Body of pancreas (tissue), 4 donors: ENCODE results near the gene EFNA5. TPM values are rescaled to one million over a fixed set of nuclear protein-coding genes. Genes with fewer than 3 reads are reported as not detected.

Source experiments
- ATAC-seq: fragments of 150-250 bp; one replicate; pipeline ENCODE4 v1.9.1; 2016
- DNase-seq, 4 donors: peaks; one replicate each; pipeline ENCODE4 v3.0.0-alpha.2; 2019
- H3K27ac ChIP-seq, 4 donors: fragments of 200-600 bp; sonication (generic); 1 replicate in 3 of 4; 2 replicates in 1 of 4; pipeline versions ENCODE4 v1.5.1 to v1.6.1; 2016 to 2019; ENCODE audit warnings: mild to moderate bottlenecking in 1 of 4, mixed read lengths in 1 of 4, moderate library complexity in 1 of 4
- H3K27me3 ChIP-seq, 2 donors: fragments of 200-600 bp; sonication (generic); one replicate each; pipeline ENCODE4 v1.6.0; 2016; ENCODE audit warnings: mild to moderate bottlenecking in 1 of 2
- H3K36me3 ChIP-seq, 2 donors: fragments of 200-600 bp; sonication (generic); replicated peaks in 1 of 2; 2 replicates each; pipeline ENCODE4 v1.5.1; 2016; ENCODE audit warnings: low read depth in 2 of 2; ENCODE audit not compliant: insufficient read depth in 1 of 2
- H3K4me1 ChIP-seq: fragments of 200-600 bp; sonication (generic); one replicate; pipeline ENCODE4 v1.6.0; 2016
- H3K4me3 ChIP-seq, 2 donors: fragments of 200-600 bp; sonication (generic); 1 replicate in 1 of 2; 2 replicates in 1 of 2; pipeline ENCODE4 v1.5.1; 2016 to 2019
- H3K9me3 ChIP-seq, 3 donors: fragments of 200-600 bp; sonication (generic); 1 replicate in 2 of 3; 2 replicates in 1 of 3; pipeline ENCODE4 v1.5.1; 2016
- CTCF ChIP-seq, 7 experiments: fragments of 450-650 bp in 4 of 7; fragments of 200-600 bp in 3 of 7; sonication (generic) in 3 of 7; IDR thresholded peaks; one replicate each; pipeline ENCODE4 v1.5.1; 2016 to 2019; ENCODE audit warnings: antibody characterized with exemption in 7 of 7
- POLR2A ChIP-seq, 3 donors: fragments of 450-650 bp; IDR thresholded peaks; one replicate each; pipeline ENCODE4 v1.6.1; 2016; ENCODE audit warnings: antibody characterized with exemption in 3 of 3, mild to moderate bottlenecking in 2 of 3
- WGBS, 2 donors: methylation state at CpG; one replicate each; pipeline ENCODE4 v1.1.5; 2017; 5-methylcytosine and 5-hydroxymethylcytosine counted together
- intact Hi-C: fragments of 100-400 bp; cut with DNase I; formaldehyde crosslinking; loops from one replicate; pipeline ENCODE4 v1.15.1; 2023
- total RNA-seq, 2 donors: library from RNA; depleted of rRNA; stranded (reverse); fragments of >200 nt; gene quantifications; one replicate each; pipeline ENCODE4 v1.1.0, GENCODE V29; 2016

The EFNA5 gene
- total RNA-seq, 2 donors from 2014 or later: 1.3 to 3.4 TPM

- intact Hi-C loops: no loop called here
- Histone ChIP-seq H3K4me3 (no peak overlapping the region), H3K4me1 (no peaks in the 10 kb centered on the region), H3K36me3 (no peaks in the 10 kb centered on the region), H3K27me3 (no peaks in the 10 kb centered on the region), H3K27ac (no peak overlapping the region), H3K9me3 (no peaks in the 10 kb centered on the region)
- TF ChIP-seq POLR2A (IDR thresholded peaks at IDR 0.05) (no peak), CTCF (IDR thresholded peaks at IDR 0.05) (no peak)
- no peak for ATAC-seq
- WGBS, 2 donors: 75 to 79% methylated on average over 9 of the region's 9 CpGs
- no peak for DNase-seq
These were observed 297.0 kb downstream of the EFNA5 start for GRCh38 chr5:107373549-107374263.

DNA sequence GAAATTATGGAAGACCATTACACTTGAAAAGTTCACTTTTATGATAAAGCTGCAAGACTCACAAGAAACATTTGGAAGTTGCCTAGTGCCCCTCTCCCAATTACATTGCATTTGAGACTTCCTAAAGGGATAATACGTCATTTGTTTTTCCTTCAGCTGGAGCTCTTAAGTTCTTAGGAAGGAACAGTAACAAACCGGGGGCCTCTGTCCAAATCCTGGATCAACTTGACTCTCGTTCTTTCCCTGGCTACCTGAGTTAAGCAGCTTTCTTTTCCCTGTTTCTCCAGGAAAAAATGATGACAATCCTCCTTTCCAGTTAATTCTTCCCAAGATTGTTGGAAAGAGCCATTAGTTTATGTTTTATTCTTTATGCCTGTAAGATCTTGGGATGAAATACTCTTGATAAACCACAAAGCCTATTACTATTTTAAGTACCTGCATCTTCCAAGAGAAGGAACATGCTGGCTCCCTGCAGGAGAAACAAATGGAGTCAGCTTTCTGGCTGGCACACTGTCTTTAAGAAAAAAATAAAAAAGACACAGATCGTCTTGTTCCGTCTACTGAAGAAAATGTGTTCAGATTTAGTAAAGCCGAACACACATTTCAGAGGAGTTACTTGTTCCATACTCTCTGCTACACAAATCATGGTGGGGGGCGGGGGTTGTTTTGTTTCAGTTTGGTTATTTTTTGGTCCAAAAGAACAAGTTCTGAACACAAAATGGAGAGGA lies 297.9 kb downstream of the EFNA5 start:
- ATAC-seq: no peak
- DNase-seq: no peak
- Histone ChIP-seq H3K4me3 (no peak overlapping the region), H3K27me3 (no peaks in the 10 kb centered on the region), H3K4me1 (no peaks in the 10 kb centered on the region), H3K36me3 (no peaks in the 10 kb centered on the region), H3K9me3 (no peaks in the 10 kb centered on the region), H3K27ac (no peak overlapping the region)
- TF ChIP-seq POLR2A (IDR thresholded peaks at IDR 0.05): no peak
- no peak for TF ChIP-seq CTCF (IDR thresholded peaks at IDR 0.05)
- intact Hi-C loops: no loop called here
- WGBS, 2 donors: 67 to 71% methylated on average over 7 of the region's 7 CpGs

DNA sequence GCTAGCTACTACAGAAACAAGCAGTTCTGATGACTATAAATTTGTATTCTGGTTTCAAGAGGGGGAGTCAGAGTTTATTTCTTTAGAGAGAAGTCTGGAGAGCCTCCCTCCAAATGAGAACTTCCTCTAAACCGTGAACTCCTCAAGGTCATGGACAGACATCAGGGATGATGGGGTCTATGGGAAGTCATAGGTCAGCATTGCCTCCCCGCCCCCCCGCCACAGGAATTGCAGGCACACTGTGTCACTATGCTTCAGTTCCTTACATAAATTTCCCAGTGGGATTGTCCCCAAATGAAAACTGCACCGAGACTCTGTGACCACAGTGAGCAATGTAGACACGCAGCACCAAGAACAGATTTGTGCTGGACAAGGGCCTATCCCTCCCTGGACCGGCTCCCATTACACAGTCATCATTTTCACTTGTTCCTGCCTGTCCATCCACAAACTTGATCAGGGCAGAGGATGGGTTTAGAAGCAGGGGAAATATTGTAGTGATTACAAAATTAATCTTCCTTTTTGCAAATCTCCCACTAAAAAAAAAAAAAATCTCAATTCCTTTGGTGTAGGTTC lies 300.3 kb downstream of the EFNA5 start:
- WGBS, 2 donors: 74 to 81% methylated on average over 5 to 6 of the region's 6 CpGs
- intact Hi-C loops: no loop called here
- TF ChIP-seq CTCF (IDR thresholded peaks at IDR 0.05): no peak
- no peak for TF ChIP-seq POLR2A (IDR thresholded peaks at IDR 0.05)

DNA sequence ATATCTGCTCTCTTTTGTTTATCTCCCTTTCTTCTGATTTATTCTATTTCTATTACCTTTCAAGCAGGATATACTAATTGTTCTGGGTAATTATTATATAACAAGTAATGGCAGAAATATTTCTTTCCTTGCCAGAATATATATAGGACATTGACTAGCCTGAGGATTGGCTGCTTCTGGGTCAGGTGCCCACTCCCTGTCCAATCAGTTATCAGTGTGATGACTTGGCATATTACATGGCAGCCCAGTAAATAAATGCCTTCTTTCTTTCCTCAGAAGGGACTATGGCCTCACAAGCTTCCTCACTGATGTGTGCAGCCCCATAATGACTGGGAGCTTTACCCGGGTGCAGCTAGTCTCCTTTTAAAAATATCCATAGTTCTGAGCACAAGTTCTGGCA lies 301.1 kb downstream of the EFNA5 start:
- no peaks in the 10 kb centered on the region for H3K9me3 ChIP-seq
- H3K36me3 ChIP-seq: no peaks in the 10 kb centered on the region
- H3K4me1 ChIP-seq: no peaks in the 10 kb centered on the region
- H3K4me3 ChIP-seq: no peak overlapping the region
- 96 to 100% methylated on average over 1 of the region's 1 CpG for WGBS, 2 donors
- intact Hi-C loops: no loop called here
- no peak overlapping the region for H3K27ac ChIP-seq
- no peaks in the 10 kb centered on the region for H3K27me3 ChIP-seq
- TF ChIP-seq CTCF (IDR thresholded peaks at IDR 0.05) (no peak), POLR2A (IDR thresholded peaks at IDR 0.05) (no peak)
- ATAC-seq (no peak), DNase-seq (no peak)

More for the DNA sequence above, 300.3 kb downstream of the EFNA5 start:
- DNase-seq: no peak
- Histone ChIP-seq H3K36me3 (no peaks in the 10 kb centered on the region), H3K9me3 (no peaks in the 10 kb centered on the region), H3K27ac (no peak overlapping the region), H3K27me3 (no peaks in the 10 kb centered on the region), H3K4me1 (no peaks in the 10 kb centered on the region), H3K4me3 (no peak overlapping the region)
- ATAC-seq: no peak
